Astrocyte of the cerebellum (primary cell): ENCODE measurements around the gene MRPL17.

Experiments
- DNase-seq: peaks from one replicate; pipeline ENCODE4 v3.0.0-alpha.2; 2011; ENCODE audit warnings: low read depth
- H3K4me3 ChIP-seq: 2 replicates; pipeline ENCODE4 v1.5.1; 2011; ENCODE audit warnings: mild to moderate bottlenecking, low read depth, low read length, moderate library complexity
- CTCF ChIP-seq: IDR thresholded peaks from 2 replicates; pipeline ENCODE4 v1.5.1; 2012; ENCODE audit warnings: low read length, low read depth, moderate library complexity, mild to moderate bottlenecking; ENCODE audit errors: missing control alignments
- in situ Hi-C: cut with HindIII; loops from 2 replicates; pipeline ENCODE4 v1.10.0; 2017; ENCODE audit warnings: low sequenced_read_pairs

Gene MRPL17

GRCh38 chr11:6640985-6641701 is 42.0 kb downstream of the MRPL17 start:
- DNase-seq = no peak
- in situ Hi-C loops = no loop called here
- no peak overlapping the region for H3K4me3 ChIP-seq
- TF ChIP-seq CTCF = no peak

DNA sequence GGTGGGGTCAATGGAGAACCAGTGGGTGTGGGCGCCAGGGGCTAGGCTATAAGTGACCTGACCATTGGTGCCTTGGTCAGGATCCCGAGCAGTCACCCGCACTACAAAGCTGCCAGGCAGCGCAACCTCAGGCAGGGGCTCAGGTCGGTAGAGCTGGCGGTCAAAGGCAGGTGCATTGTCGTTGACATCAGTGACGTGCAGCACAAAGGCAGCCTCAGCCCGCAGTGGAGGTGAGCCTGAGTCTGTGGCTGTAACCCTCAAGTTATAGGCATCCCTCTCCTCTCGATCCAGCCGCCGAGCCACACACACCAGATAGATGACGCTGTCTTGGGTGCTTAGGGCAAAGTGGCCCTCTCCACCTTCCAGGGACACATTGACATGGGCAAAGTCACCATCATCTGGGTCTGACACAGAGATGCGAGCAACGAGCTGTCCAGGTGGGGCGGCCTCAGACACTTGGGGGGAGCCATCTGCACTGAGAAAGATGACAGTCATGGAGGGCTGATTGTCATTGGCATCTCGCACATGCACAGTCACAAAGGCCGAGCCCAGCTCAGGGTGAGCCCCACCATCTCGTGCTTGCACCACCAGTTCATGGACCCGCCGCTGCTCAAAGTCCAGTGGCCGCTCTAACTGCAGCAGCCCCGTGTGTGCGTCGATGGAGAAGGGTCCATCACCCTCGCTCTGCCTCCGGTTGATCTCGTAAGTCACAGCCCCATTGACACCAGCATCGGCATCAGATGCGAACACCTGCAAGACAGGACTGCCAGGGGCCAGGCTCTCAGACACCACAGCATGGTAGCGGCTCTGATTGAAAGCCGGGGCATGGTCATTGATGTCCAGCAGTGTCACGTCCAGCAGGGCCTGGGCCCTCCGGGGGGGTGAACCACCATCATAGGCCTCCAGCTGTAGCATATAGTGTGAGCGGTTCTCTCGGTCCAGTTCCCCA is 42.8 kb downstream of the MRPL17 start:
- in situ Hi-C loops = no loop called here
- TF ChIP-seq CTCF = no peak

GRCh38 chr11:6638429-6638828 is 44.7 kb downstream of the MRPL17 start:
- in situ Hi-C loops = no loop called here
- H3K4me3 ChIP-seq = no peak overlapping the region
- DNase-seq = no peak
- no peak for TF ChIP-seq CTCF

More for the DNA sequence above, 42.8 kb downstream of the MRPL17 start:
- no peak overlapping the region for H3K4me3 ChIP-seq
- no peak for DNase-seq

DNA sequence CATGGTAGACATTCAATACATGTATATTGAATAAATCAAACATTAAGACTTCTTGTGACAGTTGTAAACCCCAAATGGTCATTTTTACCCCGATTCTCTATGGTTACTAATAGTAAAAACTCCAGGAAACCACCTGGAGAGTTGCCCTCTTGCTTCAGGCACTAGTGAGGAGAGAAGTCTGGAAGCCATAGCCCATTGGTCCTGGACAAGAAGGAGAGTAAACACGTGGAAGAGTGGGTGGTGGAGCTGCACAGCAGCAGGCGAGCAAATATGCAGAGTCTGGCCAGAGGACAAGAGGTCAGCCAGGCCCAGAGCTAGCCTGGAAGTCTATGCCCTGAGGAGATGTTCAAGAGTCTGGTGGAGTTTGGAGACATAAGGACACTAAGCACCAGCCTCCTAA is 45.3 kb downstream of the MRPL17 start:
- H3K4me3 ChIP-seq = no peak overlapping the region
- peak; percentile 48 for DNase-seq
- no peak for TF ChIP-seq CTCF
- in situ Hi-C loops = no loop called here

- TF ChIP-seq CTCF = no peak
- H3K4me3 ChIP-seq = no peak overlapping the region
- in situ Hi-C loops = no loop called here
- DNase-seq = no peak
Observed at GRCh38 chr11:6636480-6636879, 46.7 kb downstream of the MRPL17 start.

DNA sequence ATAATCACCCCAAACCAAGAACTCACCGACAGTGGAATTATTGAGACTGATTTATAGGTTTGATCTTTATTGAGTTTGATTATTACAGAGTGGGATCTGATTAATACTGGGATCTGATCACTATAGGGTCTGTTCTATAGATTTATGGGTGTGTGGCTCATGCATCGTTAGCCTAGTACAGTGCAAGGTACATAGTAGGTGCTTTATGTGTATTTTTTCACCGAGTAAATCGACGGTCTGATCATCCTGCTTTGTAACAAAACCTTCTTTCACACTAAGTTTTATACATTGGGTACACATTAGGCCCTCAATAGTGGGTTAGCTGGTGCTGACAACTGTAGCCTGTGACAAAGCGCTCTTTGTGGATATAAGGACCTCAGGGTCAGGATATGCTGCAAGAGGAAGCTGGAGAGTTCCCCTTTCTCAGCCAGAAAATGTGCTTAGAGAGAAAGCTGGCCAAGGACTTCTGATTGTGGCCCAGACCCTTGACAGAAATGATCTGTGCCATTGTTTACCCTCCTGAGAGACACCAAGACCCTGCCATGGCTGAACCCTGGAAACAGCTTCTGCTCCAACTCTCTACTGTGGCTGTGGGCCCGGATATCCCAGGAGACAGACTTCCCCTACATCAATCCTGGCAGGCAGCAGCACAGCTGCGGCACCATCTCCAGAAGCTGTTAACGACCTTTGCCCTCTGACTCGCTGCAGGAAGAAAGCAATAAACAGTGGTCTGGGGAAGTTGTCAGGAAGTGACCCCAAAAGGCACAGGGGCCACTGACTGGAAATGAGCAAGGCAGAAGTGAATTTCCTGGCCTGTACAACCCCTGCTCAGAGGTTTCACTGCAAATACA is 47.8 kb downstream of the MRPL17 start:
- DNase-seq = no peak
- in situ Hi-C loops = no loop called here
- no peak overlapping the region for H3K4me3 ChIP-seq
- no peak for TF ChIP-seq CTCF
